ENCODE data around the gene GPD1L.
A peak's percentile ranks its signal among the peaks of the same experiment; 100 is the strongest.
"Not testable (repeated sequence)": the region's sequence is repeated elsewhere in the genome, so short reads cannot be mapped to it uniquely, and the experiment has no call there.

The GPD1L gene

DNA sequence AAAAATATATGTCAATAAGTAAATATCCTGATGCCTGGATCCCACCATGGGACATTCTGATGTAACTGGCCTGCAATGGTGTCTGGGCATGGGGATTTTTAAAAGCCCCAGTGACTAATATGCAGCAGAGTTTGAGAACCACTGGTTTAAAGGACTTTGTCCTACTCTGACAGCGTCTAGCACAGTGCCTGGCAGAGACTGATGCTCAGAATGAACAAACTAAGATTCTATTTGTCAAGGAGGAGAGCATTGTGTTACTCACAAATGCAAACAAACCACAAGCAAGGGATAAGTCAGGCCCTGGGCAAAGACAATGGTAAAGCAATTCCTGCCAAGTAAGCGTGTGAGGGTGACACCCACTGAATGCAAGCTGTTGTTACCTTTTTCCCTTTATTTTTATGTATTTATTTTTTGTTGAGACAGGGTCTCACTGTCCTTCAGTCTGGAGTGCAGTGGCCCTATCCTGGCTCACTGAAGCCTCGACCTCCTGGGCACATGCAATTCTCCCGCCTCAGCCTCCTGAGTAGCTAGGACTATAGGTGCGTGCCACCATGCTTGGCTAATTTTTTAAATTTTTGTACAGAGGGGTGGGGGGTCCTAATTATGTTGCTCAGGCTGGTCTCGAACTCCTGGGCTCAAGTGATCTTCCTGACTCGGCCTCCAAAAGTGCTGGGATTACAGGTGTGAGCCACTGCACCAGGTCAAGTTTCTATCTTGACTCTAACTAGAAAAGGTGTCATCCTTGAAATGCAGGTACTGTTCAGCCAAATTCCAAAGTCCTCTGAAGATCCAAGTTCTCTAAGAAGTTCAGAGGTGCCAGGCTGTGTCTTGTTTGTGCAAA, 909 bp upstream of the GPD1L start:
- DNase-seq (ENCODE audit: low read depth): peak; percentile 3

GRCh38 chr3:32106929-32107362, 526 bp downstream of the GPD1L start:
- DNase-seq (ENCODE audit: low read depth): peak; percentile 15

- DNase-seq (ENCODE audit: low read depth): not testable (repeated sequence)
These were observed 1.8 kb downstream of the GPD1L start for GRCh38 chr3:32108224-32108623.

DNA sequence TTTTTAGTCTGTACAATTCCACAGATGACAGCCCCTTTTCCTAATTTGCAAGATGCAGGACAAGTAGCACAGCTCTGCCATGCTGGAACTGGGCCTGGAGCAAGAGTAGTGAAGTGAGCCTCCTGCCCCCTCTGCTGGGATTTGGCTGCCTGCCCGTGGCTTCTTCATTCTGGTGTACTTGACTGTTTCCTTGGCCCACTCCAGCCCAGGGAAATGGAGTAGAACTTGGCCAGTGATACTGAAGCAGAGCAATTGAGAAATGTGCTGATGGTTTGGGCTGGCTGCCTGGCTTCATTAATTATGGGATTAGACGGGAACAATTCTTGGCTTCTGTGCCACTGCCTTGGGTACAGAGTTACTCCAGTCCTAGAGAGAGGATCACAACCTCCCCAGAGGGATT, 2.8 kb downstream of the GPD1L start:
- DNase-seq (ENCODE audit: low read depth): no peak

DNA sequence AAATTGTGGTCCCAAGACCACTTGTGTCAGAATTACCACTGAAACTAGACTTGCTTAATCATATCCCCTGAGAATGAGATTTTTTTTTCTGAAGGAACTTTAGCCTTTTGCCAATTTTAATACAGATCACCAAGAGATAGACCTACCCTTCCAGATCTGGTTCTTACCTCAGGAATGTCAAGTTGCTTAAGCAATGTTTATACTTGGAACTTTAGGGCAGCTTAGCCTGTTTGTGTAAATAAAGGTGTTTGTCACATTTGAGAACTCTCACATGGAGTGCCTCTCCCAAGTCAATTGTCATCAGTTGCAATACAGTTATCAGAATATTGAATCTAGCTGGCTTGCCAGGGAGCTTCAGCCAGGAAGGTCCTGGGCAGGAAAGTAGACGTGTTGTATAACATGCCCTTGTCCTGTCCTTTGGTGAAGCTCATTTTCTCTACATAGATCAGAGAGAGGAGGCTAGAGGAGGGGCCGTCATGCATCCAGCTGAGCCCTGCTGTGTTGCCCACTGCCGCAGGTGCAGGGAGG, 3.9 kb downstream of the GPD1L start:
- DNase-seq (ENCODE audit: low read depth): no peak

GRCh38 chr3:32111560-32111959, 5.1 kb downstream of the GPD1L start:
- no peak for DNase-seq (ENCODE audit: low read depth)

GRCh38 chr3:32113566-32113965, 7.1 kb downstream of the GPD1L start:
- DNase-seq (ENCODE audit: low read depth): no peak

DNA sequence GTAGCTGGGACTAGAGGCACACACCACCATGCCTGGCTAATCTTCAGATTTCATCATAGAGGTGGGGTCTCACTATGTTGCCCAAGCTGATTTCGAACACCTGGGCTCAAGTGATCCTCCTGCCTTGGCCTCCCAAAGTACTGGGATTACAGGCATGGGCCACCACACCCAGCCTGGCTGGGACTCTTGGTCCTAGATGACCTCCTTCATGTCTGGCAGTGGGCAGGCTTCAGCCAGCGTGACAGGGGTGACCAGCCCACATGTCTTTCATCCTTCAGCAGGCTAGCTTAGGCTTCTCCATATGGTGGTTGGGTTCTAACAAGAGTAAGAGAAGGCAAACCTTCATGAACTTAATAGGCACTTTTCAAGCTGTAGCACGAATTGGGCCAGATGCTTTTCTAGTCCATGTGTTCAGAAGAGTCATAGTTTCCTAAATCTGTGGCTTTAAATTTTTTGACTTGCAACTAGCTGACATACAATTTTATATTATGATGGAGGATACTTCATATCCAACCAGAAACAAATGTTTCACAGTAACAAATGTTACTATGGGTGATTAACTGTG, 7.6 kb downstream of the GPD1L start:
- no peak for DNase-seq (ENCODE audit: low read depth)

GRCh38 chr3:32114546-32115386, 8.3 kb downstream of the GPD1L start:
- not testable (repeated sequence) for DNase-seq (ENCODE audit: low read depth)

- no peak for DNase-seq (ENCODE audit: low read depth)
These were observed 10.9 kb downstream of the GPD1L start for GRCh38 chr3:32117320-32117719.

GRCh38 chr3:32118215-32118614, 11.8 kb downstream of the GPD1L start:
- no peak for DNase-seq (ENCODE audit: low read depth)

DNA sequence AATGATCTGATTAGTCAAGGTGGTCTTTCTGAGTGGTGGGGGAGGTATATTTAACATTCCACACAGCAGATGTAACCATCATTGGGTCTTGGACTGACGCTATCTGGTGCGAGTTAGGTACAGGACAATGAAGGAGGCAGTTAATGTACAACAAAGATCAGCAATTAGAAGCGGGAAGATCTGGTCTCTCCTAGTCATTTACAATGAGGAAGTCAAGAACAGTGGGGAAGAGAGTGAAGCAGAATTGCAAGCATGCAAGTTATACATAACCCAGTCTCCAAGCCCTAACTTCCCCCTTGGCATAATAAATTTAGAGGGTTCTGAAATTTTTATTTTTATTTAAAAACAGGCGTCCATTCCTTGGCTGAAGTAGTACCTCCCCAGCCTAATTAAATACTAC, 14.1 kb downstream of the GPD1L start:
- DNase-seq (ENCODE audit: low read depth): no peak

DNA sequence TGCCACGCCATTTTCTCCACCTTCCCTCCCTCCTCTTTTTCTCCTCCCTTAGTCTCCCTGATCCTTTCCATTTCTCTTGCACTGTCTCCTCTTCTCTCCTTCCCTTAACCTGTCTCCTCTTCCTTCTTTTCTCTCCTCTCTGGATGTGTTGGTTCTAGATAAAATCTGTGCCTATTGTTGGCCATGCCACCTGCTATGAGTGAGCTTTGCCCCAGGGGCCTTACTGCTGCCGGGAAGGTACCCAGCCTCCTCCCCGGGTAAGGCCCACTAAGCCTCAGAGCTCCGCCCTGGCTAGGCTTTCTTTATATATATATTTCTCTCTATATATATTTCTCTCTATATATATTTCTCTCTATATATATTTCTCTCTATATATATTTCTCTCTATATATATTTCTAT, 14.7 kb downstream of the GPD1L start:
- DNase-seq (ENCODE audit: low read depth): no peak

GRCh38 chr3:32123620-32124019, 17.2 kb downstream of the GPD1L start:
- no peak for DNase-seq (ENCODE audit: low read depth)

DNA sequence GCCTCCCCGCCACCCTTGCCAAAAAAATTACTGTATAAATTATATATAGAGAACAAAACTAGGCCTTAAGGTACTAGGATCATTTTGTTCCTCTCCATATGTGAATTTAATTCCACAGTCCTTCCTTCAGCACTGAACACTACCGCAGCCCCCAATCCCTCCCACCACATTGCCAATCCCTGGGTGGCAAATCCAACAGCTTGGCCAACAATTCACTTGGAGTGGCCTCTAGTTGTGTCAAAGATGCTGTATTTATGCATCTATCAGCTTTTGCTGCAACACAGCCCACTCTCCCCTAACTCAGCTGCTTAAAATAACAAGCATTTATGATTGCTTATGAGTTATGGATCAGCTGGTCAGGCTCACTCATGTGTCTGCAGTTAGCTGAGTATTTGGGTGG, 18.6 kb downstream of the GPD1L start:
- no peak for DNase-seq (ENCODE audit: low read depth)

DNA sequence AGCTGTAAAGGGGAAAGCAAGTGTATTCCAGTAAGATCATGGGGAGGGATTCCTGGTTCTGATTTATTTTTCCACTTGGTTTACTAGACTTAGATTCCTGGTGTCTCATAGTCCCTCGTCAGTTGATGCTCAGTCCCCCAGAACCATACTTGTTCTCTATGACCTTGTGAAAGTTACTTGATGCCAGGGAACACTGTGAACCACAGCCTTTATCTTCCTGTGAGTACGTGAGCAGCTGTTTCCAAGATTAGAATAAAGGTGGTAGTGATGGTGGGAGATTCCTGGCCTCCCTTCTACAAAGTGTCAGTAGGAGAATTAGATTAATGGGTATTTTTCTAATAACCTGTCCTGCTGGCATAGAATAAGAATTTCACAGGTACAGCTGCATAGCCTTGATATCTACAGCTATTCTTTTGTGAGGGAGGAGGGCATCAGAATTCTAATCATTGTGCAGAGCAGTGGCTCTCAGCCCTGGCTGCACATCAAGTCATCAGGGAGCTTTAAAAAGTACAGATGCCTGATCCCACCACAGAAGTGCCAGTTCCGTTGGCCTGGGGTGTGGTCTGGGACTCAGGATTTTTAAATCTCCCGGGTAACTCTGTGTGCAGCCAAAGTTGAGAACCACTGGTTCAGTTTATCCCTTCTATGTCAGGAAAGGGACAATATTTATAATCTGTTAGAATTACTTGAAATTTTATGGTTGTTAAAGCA, 20.0 kb downstream of the GPD1L start:
- no peak for DNase-seq (ENCODE audit: low read depth)

DNA sequence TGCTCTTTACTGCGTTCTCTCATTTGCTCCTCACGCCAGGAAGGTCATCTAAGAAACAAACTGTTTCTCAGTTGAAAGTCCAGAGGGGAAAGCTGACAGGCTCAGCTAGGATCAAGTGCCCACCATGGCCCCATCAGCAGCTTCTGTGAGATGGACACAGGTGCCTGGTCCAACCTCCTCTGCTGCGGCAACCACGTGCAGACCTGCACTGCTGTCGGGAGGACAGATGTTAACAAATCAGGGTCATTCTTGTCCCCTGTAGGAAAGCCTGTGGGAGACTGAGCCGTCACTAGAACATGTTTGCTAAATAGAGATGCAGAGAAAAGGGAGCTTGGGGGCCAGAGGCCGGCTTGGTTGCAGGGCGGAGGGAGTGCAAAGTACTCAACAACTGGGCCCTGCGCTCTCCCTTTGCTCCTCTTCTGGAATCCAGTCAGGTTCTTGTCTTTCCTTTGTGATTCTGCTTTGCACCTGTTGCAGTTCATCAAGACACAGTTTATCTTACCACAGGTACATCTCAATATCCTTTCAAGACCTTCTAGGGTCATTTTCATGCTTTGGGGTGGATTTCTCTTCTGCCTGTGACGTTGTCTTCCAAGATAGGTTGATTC, 20.9 kb downstream of the GPD1L start:
- DNase-seq (ENCODE audit: low read depth): no peak

DNA sequence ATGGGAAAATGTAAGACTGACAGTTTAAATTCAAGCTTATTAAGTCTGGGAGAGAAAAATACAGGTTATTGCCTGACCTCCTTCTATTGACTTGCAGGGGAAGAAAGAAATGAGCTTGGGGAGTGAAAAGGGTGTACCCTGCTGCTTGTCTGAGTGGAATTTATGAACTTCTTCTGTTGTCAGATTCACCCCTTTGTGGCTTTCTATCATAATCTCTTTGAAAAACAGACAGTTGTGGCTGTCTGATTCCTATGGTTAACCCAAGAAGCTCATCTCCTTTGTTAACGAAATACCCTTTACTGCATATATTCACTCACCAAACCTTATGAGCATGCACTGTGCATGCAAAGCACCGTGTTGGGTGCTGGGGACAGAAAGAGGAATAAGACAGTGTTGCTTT, 22.5 kb downstream of the GPD1L start:
- no peak for DNase-seq (ENCODE audit: low read depth)

- DNase-seq (ENCODE audit: low read depth): no peak
These were observed 23.4 kb downstream of the GPD1L start for GRCh38 chr3:32129832-32130231.

DNA sequence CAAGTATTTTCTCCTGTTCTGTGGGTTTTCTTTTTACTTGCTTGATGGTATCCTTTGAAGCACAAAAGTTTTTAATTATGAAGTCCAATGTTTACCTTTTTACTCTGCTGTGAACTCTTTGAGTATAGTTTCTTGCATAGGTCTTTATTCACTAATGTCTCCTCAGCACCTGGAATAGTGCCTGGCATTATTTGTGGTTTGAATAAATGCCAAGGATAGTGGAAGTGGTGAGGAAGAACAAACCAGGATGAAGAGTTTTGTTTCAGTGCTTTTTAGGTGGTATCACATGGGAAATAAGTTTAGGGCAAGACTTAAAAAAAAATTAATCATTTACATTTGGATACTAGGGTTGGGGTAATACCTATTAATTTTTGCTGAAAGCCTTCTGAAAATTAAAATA, 25.7 kb downstream of the GPD1L start:
- DNase-seq (ENCODE audit: low read depth): no peak

DNA sequence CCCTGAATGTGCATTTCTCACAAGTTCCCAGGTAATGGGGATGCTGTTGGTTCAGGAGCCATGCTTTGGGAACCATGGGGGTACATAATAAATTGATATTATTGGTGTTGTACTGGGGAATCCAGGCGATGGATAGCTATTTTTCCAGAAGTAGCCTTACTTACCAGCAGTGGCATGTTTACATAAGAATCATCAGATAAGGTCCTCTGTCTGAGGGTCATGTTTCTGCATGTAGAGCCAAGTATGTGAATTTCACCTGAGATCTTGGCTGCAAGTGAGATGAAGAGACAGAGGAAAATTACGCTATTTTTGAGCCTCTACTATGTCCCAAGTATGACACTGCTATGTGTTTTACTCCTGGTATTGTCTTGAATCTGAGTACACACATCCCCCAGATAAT, 26.3 kb downstream of the GPD1L start:
- no peak for DNase-seq (ENCODE audit: low read depth)

DNA sequence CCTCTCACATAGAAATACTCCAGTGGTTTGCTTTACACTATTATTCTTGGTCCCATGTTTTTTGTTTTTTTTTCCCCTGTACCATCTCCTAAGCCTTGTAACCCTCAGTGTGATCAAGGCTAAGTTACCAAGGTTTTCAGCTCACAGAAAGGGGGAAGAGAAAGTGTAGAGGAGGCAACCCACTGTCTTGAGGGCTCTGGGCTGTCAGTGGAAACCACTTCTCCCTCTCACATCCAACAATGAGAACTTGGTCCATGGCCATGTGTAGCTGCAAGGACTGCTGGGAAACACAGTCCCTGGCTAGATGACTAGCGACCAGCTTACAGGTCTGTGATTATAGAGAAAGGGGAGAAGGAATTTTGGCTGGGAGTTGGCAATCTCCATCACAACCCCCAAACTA, 30.3 kb downstream of the GPD1L start:
- DNase-seq (ENCODE audit: low read depth): no peak
